Transverse colon (tissue), 4 donors: ENCODE data around the gene FBL. TPM values are rescaled to one million over a fixed set of nuclear protein-coding genes. Genes with fewer than 3 reads are reported as not detected.
A peak's percentile ranks its signal among the peaks of the same experiment; 100 is the strongest.

Experiments used
- DNase-seq: peaks from one replicate; pipeline ENCODE4 v3.0.0-alpha.2; 2019
- H3K27ac ChIP-seq, 4 donors: fragments of 200-600 bp; sonication (generic); 2 replicates each; pipeline ENCODE4 v1.5.1; 2016 to 2018; ENCODE audit warnings: inconsistent platforms in 4 of 4
- H3K27me3 ChIP-seq: fragments of 200-600 bp; sonication (generic); 2 replicates; pipeline ENCODE4 v1.5.1; 2017; ENCODE audit warnings: inconsistent platforms
- H3K36me3 ChIP-seq, 4 donors: fragments of 200-600 bp; sonication (generic); 2 replicates each; pipeline ENCODE4 v1.5.1; 2017 to 2019; ENCODE audit warnings: inconsistent platforms in 4 of 4
- H3K4me1 ChIP-seq, 4 donors: fragments of 200-600 bp; sonication (generic); 2 replicates each; pipeline ENCODE4 v1.5.1; 2017 to 2020; ENCODE audit warnings: inconsistent platforms in 4 of 4
- H3K4me3 ChIP-seq, 4 donors: fragments of 200-600 bp; sonication (generic); 1 replicate in 1 of 4; 2 replicates in 3 of 4; pipeline versions ENCODE4 v1.5.1 to v1.6.1; 2017 to 2019; ENCODE audit warnings: inconsistent platforms in 4 of 4
- H3K9me3 ChIP-seq, 2 donors: fragments of 200-600 bp; sonication (generic); 2 replicates each; pipeline ENCODE4 v1.5.1; 2017 to 2019; ENCODE audit warnings: inconsistent platforms in 2 of 2
- CTCF ChIP-seq, 5 experiments: fragments of 200-600 bp in 3 of 5; fragments of 450-650 bp in 2 of 5; sonication (generic) in 3 of 5; IDR thresholded peaks; 1 replicate in 2 of 5; 2 replicates in 3 of 5; pipeline ENCODE4 v1.5.1; 2016 to 2017; ENCODE audit warnings: antibody characterized with exemption in 5 of 5, inconsistent platforms in 3 of 5, mild to moderate bottlenecking in 2 of 5, moderate library complexity in 1 of 5
- EP300 ChIP-seq: sonication (generic); formaldehyde crosslinking; IDR thresholded peaks from one replicate; pipeline ENCODE4 v1.6.1; 2017; ENCODE audit warnings: antibody characterized with exemption, low read depth
- POLR2A ChIP-seq: fragments of 450-650 bp; IDR thresholded peaks from one replicate; pipeline ENCODE4 v1.6.1; 2016; ENCODE audit warnings: antibody characterized with exemption, mild to moderate bottlenecking, moderate library complexity
- POLR2AphosphoS5 ChIP-seq, 3 donors: sonication (generic); formaldehyde crosslinking; IDR thresholded peaks; one replicate each; pipeline ENCODE4 v1.6.1; 2016; ENCODE audit warnings: antibody characterized with exemption in 3 of 3
- WGBS, 2 donors: methylation state at CpG; one replicate each; pipeline ENCODE4 v1.1.5; 2018; ENCODE audit warnings: low coverage in 1 of 2; 5-methylcytosine and 5-hydroxymethylcytosine counted together
- in situ Hi-C, 4 donors: fragments of 200-750 bp; cut with MboI; loops; one replicate each; pipeline versions ENCODE4 v1.15.0 to v1.15.1; 2017; ENCODE audit warnings: low sequenced_read_pairs in 3 of 4, low pct_ligation_motif_present in 1 of 4, low pct_unique_long_range_greater_than_20kb in 1 of 4
- intact Hi-C: fragments of 100-400 bp; cut with DNase I; formaldehyde crosslinking; loops from one replicate; pipeline ENCODE4 v1.15.1; 2023; ENCODE audit warnings: low total_unique reads
- total RNA-seq, 4 donors: library from RNA; depleted of rRNA; stranded (reverse); fragments of >200 nt; gene quantifications; one replicate each; pipeline ENCODE4 v1.1.0, GENCODE V29; 2016

Gene FBL
- total RNA-seq, 4 donors from 2014 or later: 20.6 to 107 (median 62.6) TPM

GRCh38 chr19:39864118-39864517, 17.9 kb upstream of the FBL start:
- H3K9me3 ChIP-seq: no peaks in the 10 kb centered on the region
- no peak overlapping the region for H3K4me3 ChIP-seq
- H3K27me3 ChIP-seq: no peaks in the 10 kb centered on the region
- in situ Hi-C loops: no loop called here
- DNase-seq: no peak
- TF ChIP-seq EP300 (no peak), POLR2A (no peak), POLR2AphosphoS5 (IDR thresholded peaks at IDR 0.05) (no peak), CTCF (IDR thresholded peaks at IDR 0.05) (no peak)
- WGBS, 2 donors: 75 to 92% methylated on average over 2 of the region's 2 CpGs
- intact Hi-C loops: no loop called here
- H3K4me1 ChIP-seq: no peaks in the 10 kb centered on the region
- no peak overlapping the region for H3K27ac ChIP-seq
- peaks cover 0 to 8% (median 0%) of the 10 kb centered on the region in 4 donors for H3K36me3 ChIP-seq

- Histone ChIP-seq H3K27me3 (no peaks in the 10 kb centered on the region), H3K9me3 (no peaks in the 10 kb centered on the region), H3K36me3 (no peaks in the 10 kb centered on the region), H3K4me3 (no peak overlapping the region), H3K4me1 (no peaks in the 10 kb centered on the region), H3K27ac (no peak overlapping the region)
- peak; percentile 50 for DNase-seq
- intact Hi-C loops (no loop called here), in situ Hi-C loops (no loop called here)
- WGBS, 2 donors: 44 to 66% methylated on average over 7 to 11 of the region's 11 CpGs
- TF ChIP-seq POLR2AphosphoS5 (IDR thresholded peaks at IDR 0.05): no peak
Measured at GRCh38 chr19:39858541-39858940, 12.4 kb upstream of the FBL start.

GRCh38 chr19:39852882-39853281, 6.7 kb upstream of the FBL start:
- H3K9me3 ChIP-seq: no peaks in the 10 kb centered on the region
- WGBS, 2 donors: 89 to 90% methylated on average over 6 to 7 of the region's 7 CpGs

GRCh38 chr19:39850892-39851291, 4.7 kb upstream of the FBL start:
- in situ Hi-C loops: no loop called here
- TF ChIP-seq POLR2A (no peak), EP300 (no peak), CTCF (IDR thresholded peaks at IDR 0.05) (no peak), POLR2AphosphoS5 (IDR thresholded peaks at IDR 0.05) (no peak)
- no peaks in the 10 kb centered on the region for H3K27me3 ChIP-seq
- H3K9me3 ChIP-seq: no peaks in the 10 kb centered on the region
- H3K36me3 ChIP-seq: no peaks in the 10 kb centered on the region
- DNase-seq: no peak
- no peak overlapping the region for H3K4me3 ChIP-seq
- intact Hi-C loops: no loop called here
- H3K4me1 ChIP-seq: peaks cover 5 to 14% (median 8%) of the 10 kb centered on the region in 4 donors
- no peak overlapping the region for H3K27ac ChIP-seq
- 70% methylated on average over 2 of the region's 2 CpGs; no CpG with 5 or more reads in 1 of the 2 donors for WGBS, 2 donors

More at GRCh38 chr19:39852882-39853281, 6.7 kb upstream of the FBL start:
- Histone ChIP-seq H3K27ac (no peak overlapping the region), H3K27me3 (no peaks in the 10 kb centered on the region), H3K4me3 (no peak overlapping the region), H3K4me1 (no peaks in the 10 kb centered on the region), H3K36me3 (no peaks in the 10 kb centered on the region)
- intact Hi-C loops: no loop called here
- in situ Hi-C loops: no loop called here
- DNase-seq: no peak
- TF ChIP-seq POLR2A (no peak), POLR2AphosphoS5 (IDR thresholded peaks at IDR 0.05) (no peak), CTCF (IDR thresholded peaks at IDR 0.05) (no peak), EP300 (no peak)

- Histone ChIP-seq H3K4me3 (no peak overlapping the region), H3K4me1 (peaks cover 15 to 36% (median 26%) of the 10 kb centered on the region in 4 donors), H3K9me3 (no peaks in the 10 kb centered on the region), H3K27ac (no peak overlapping the region), H3K27me3 (no peaks in the 10 kb centered on the region), H3K36me3 (no peaks in the 10 kb centered on the region)
- 92 to 100% methylated on average over 1 to 4 of the region's 4 CpGs for WGBS, 2 donors
- in situ Hi-C loops (loop anchor here in 2 of 4 donors (10.0 kb wide), 1 partner anchor 54 kb away; no protein-coding TSS in a partner anchor), intact Hi-C loops (no loop called here)
- TF ChIP-seq EP300 (no peak), POLR2AphosphoS5 (IDR thresholded peaks at IDR 0.05) (no peak), CTCF (IDR thresholded peaks at IDR 0.05) (no peak), POLR2A (no peak)
- DNase-seq: no peak
Measured at GRCh38 chr19:39848392-39848791, 2.2 kb upstream of the FBL start.
